ENCODE measurements around the gene KCND3.

KCND3 gene

GRCh38 chr1:111988377-111988742 is 1.1 kb downstream of the KCND3 start:
- no peak for DNase-seq

- DNase-seq, result no peak
Measured at GRCh38 chr1:111987502-111987901, 2.0 kb downstream of the KCND3 start.

- no peak for DNase-seq
Measured at GRCh38 chr1:111983500-111983899, 6.0 kb downstream of the KCND3 start.

GRCh38 chr1:111982428-111982827 is 7.0 kb downstream of the KCND3 start:
- no peak for DNase-seq

GRCh38 chr1:111981871-111982270 is 7.6 kb downstream of the KCND3 start:
- DNase-seq, result no peak

GRCh38 chr1:111981090-111981489 is 8.4 kb downstream of the KCND3 start:
- no peak for DNase-seq

- no peak for DNase-seq
Measured at GRCh38 chr1:111980686-111981085, 8.8 kb downstream of the KCND3 start.

- DNase-seq, result no peak
Measured at GRCh38 chr1:111978695-111979094, 10.8 kb downstream of the KCND3 start.

- DNase-seq, result no peak
Measured at GRCh38 chr1:111977378-111977777, 12.1 kb downstream of the KCND3 start.

- DNase-seq, result no peak
Measured at GRCh38 chr1:111976842-111977241, 12.6 kb downstream of the KCND3 start.

GRCh38 chr1:111976332-111976731 is 13.1 kb downstream of the KCND3 start:
- DNase-seq, result no peak

GRCh38 chr1:111973150-111973790 is 16.2 kb downstream of the KCND3 start:
- DNase-seq, result no peak

- no peak for DNase-seq
Measured at GRCh38 chr1:111971396-111971795, 18.1 kb downstream of the KCND3 start.

- DNase-seq, result no peak
Measured at GRCh38 chr1:111968511-111968910, 21.0 kb downstream of the KCND3 start.

GRCh38 chr1:111967886-111968285 is 21.6 kb downstream of the KCND3 start:
- no peak for DNase-seq

- no peak for DNase-seq
Measured at GRCh38 chr1:111967067-111967690, 22.3 kb downstream of the KCND3 start.

- DNase-seq, result no peak
Measured at GRCh38 chr1:111965781-111966443, 23.6 kb downstream of the KCND3 start.

- DNase-seq, result no peak
Measured at GRCh38 chr1:111963985-111964738, 25.3 kb downstream of the KCND3 start.

GRCh38 chr1:111961773-111962565 is 27.5 kb downstream of the KCND3 start:
- no peak for DNase-seq

GRCh38 chr1:111961016-111961415 is 28.5 kb downstream of the KCND3 start:
- no peak for DNase-seq

- no peak for DNase-seq
Measured at GRCh38 chr1:111959436-111959835, 30.0 kb downstream of the KCND3 start.

GRCh38 chr1:111958851-111959250 is 30.6 kb downstream of the KCND3 start:
- DNase-seq, result no peak

- no peak for DNase-seq
Measured at GRCh38 chr1:111958075-111958474, 31.4 kb downstream of the KCND3 start.

Data from cortex of kidney (tissue), 1 donor.